Measurements from ENCODE around the gene AGXT.

Gene AGXT

GRCh38 chr2:240925568-240926515, 57.2 kb downstream of the AGXT start:
- peaks cover 7% of the 10 kb centered on the region for H3K4me1 ChIP-seq (ENCODE audit: insufficient read depth, poor library complexity, severe bottlenecking)
- H3K27me3 ChIP-seq (ENCODE audit: insufficient read depth, poor library complexity, severe bottlenecking): no peaks in the 10 kb centered on the region
- H3K4me3 ChIP-seq (ENCODE audit: severe bottlenecking): no peak overlapping the region
- H3K9me3 ChIP-seq (ENCODE audit: severe bottlenecking): no peaks in the 10 kb centered on the region
- no peak for ATAC-seq (ENCODE audit: low read depth)
- H3K27ac ChIP-seq (ENCODE audit: poor library complexity, severe bottlenecking): no peak overlapping the region
- H3K36me3 ChIP-seq (ENCODE audit: low read depth): no peaks in the 10 kb centered on the region
- no peak for TF ChIP-seq CTCF (IDR thresholded peaks at IDR 0.05; ENCODE audit: poor library complexity, severe bottlenecking)
- peak; percentile 44 for DNase-seq (ENCODE audit: low spot score)

- ATAC-seq (ENCODE audit: low read depth): no peak
- no peak overlapping the region for H3K4me3 ChIP-seq (ENCODE audit: severe bottlenecking)
- no peak for DNase-seq (ENCODE audit: low spot score)
Observed at GRCh38 chr2:240926516-240927389, 58.1 kb downstream of the AGXT start.

GRCh38 chr2:240927390-240927781, 58.8 kb downstream of the AGXT start:
- H3K9me3 ChIP-seq (ENCODE audit: severe bottlenecking): no peaks in the 10 kb centered on the region
- no peak overlapping the region for H3K27ac ChIP-seq (ENCODE audit: poor library complexity, severe bottlenecking)
- H3K4me1 ChIP-seq (ENCODE audit: insufficient read depth, poor library complexity, severe bottlenecking): no peaks in the 10 kb centered on the region
- H3K27me3 ChIP-seq (ENCODE audit: insufficient read depth, poor library complexity, severe bottlenecking): no peaks in the 10 kb centered on the region
- no peak overlapping the region for H3K4me3 ChIP-seq (ENCODE audit: severe bottlenecking)
- H3K36me3 ChIP-seq (ENCODE audit: low read depth): no peaks in the 10 kb centered on the region
- ATAC-seq (ENCODE audit: low read depth) (no peak), DNase-seq (ENCODE audit: low spot score) (no peak)
- TF ChIP-seq CTCF (IDR thresholded peaks at IDR 0.05; ENCODE audit: poor library complexity, severe bottlenecking): no peak

More at GRCh38 chr2:240926516-240927389, 58.1 kb downstream of the AGXT start:
- no peak for TF ChIP-seq CTCF (IDR thresholded peaks at IDR 0.05; ENCODE audit: poor library complexity, severe bottlenecking)
- no peaks in the 10 kb centered on the region for H3K36me3 ChIP-seq (ENCODE audit: low read depth)
- no peaks in the 10 kb centered on the region for H3K9me3 ChIP-seq (ENCODE audit: severe bottlenecking)
- H3K27me3 ChIP-seq (ENCODE audit: insufficient read depth, poor library complexity, severe bottlenecking): no peaks in the 10 kb centered on the region
- no peak overlapping the region for H3K27ac ChIP-seq (ENCODE audit: poor library complexity, severe bottlenecking)
- H3K4me1 ChIP-seq (ENCODE audit: insufficient read depth, poor library complexity, severe bottlenecking): peaks cover under 1% of the 10 kb centered on the region

- Histone ChIP-seq H3K4me3 (ENCODE audit: severe bottlenecking) (no peak overlapping the region), H3K36me3 (ENCODE audit: low read depth) (no peaks in the 10 kb centered on the region), H3K27ac (ENCODE audit: poor library complexity, severe bottlenecking) (no peak overlapping the region), H3K9me3 (ENCODE audit: severe bottlenecking) (no peaks in the 10 kb centered on the region), H3K4me1 (ENCODE audit: insufficient read depth, poor library complexity, severe bottlenecking) (no peaks in the 10 kb centered on the region), H3K27me3 (ENCODE audit: insufficient read depth, poor library complexity, severe bottlenecking) (no peaks in the 10 kb centered on the region)
- TF ChIP-seq CTCF (IDR thresholded peaks at IDR 0.05; ENCODE audit: poor library complexity, severe bottlenecking): no peak
- no peak for DNase-seq (ENCODE audit: low spot score)
- no peak; the same call in 2 of the 3 replicates for ATAC-seq (ENCODE audit: low read depth)
Observed at GRCh38 chr2:240928476-240929363, 60.1 kb downstream of the AGXT start.

All from RWPE2 (cell line).